HG03196 (cell line): ENCODE results near the gene TLE3.

Experiments
- ATAC-seq: cut with Tn5 transposase; IDR thresholded peaks from one replicate; pipeline ENCODE4 v1.9.1; 2021; ENCODE audit not compliant: unreplicated experiment

Gene TLE3

GRCh38 chr15:70063980-70064379, 33.7 kb downstream of the TLE3 start:
- ATAC-seq, result no peak

GRCh38 chr15:70063261-70063925, 34.3 kb downstream of the TLE3 start:
- ATAC-seq, result no peak

GRCh38 chr15:70062321-70062956, 35.3 kb downstream of the TLE3 start:
- no peak for ATAC-seq

GRCh38 chr15:70061696-70062270, 35.9 kb downstream of the TLE3 start:
- ATAC-seq, result no peak

GRCh38 chr15:70060993-70061305, 36.8 kb downstream of the TLE3 start:
- no peak for ATAC-seq

- no peak for ATAC-seq
Measured at GRCh38 chr15:70060214-70060992, 37.3 kb downstream of the TLE3 start.

- ATAC-seq, result no peak
Measured at GRCh38 chr15:70059476-70060213, 38.1 kb downstream of the TLE3 start.

GRCh38 chr15:70058642-70059360, 38.9 kb downstream of the TLE3 start:
- ATAC-seq, result no peak

GRCh38 chr15:70057931-70058641, 39.6 kb downstream of the TLE3 start:
- ATAC-seq, result no peak

- ATAC-seq, result no peak
Measured at GRCh38 chr15:70056091-70056680, 41.5 kb downstream of the TLE3 start.

- no peak for ATAC-seq
Measured at GRCh38 chr15:70055601-70056051, 42.1 kb downstream of the TLE3 start.

- no peak for ATAC-seq
Measured at GRCh38 chr15:70054884-70055387, 42.8 kb downstream of the TLE3 start.

- no peak for ATAC-seq
Measured at GRCh38 chr15:70054366-70054765, 43.4 kb downstream of the TLE3 start.

- no peak for ATAC-seq
Measured at GRCh38 chr15:70053716-70054229, 43.9 kb downstream of the TLE3 start.

- ATAC-seq, result no peak
Measured at GRCh38 chr15:70053001-70053715, 44.6 kb downstream of the TLE3 start.

- ATAC-seq, result no peak
Measured at GRCh38 chr15:70051948-70052633, 45.6 kb downstream of the TLE3 start.

GRCh38 chr15:70050970-70051369, 46.7 kb downstream of the TLE3 start:
- no peak for ATAC-seq

- ATAC-seq, result no peak
Measured at GRCh38 chr15:70050441-70050840, 47.3 kb downstream of the TLE3 start.
